Tibial nerve (tissue), 4 donors: ENCODE measurements around the gene ELOB. TPM values are rescaled to one million over a fixed set of nuclear protein-coding genes. Genes with fewer than 3 reads are reported as not detected.

ENCODE experiments used
- DNase-seq, 2 donors: peaks; one replicate each; pipeline ENCODE4 v3.0.0-alpha.2; 2019; ENCODE audit warnings: low spot score in 2 of 2
- H3K27ac ChIP-seq, 4 donors: fragments of 200-600 bp; sonication (generic) in 3 of 4; one replicate each; pipeline ENCODE4 v1.5.1; 2017 to 2019; ENCODE audit warnings: mild to moderate bottlenecking in 1 of 4
- H3K27me3 ChIP-seq, 2 donors: fragments of 200-600 bp; sonication (generic) in 1 of 2; one replicate each; pipeline versions ENCODE4 v1.5.1 to v1.6.0; 2017 to 2019
- H3K36me3 ChIP-seq, 3 donors: fragments of 200-600 bp; sonication (generic); one replicate each; pipeline ENCODE4 v1.5.1; 2018 to 2019
- H3K4me1 ChIP-seq, 4 donors: fragments of 200-600 bp; sonication (generic) in 3 of 4; one replicate each; pipeline ENCODE4 v1.5.1; 2017 to 2019
- H3K4me3 ChIP-seq, 4 donors: fragments of 200-600 bp; sonication (generic) in 3 of 4; one replicate each; pipeline ENCODE4 v1.5.1; 2017 to 2019; ENCODE audit warnings: mild to moderate bottlenecking in 1 of 4, moderate library complexity in 1 of 4
- H3K9me3 ChIP-seq, 4 donors: fragments of 200-600 bp; sonication (generic) in 3 of 4; one replicate each; pipeline ENCODE4 v1.5.1; 2017 to 2019
- EP300 ChIP-seq, 2 donors: sonication (generic); formaldehyde crosslinking; IDR thresholded peaks; one replicate each; pipeline ENCODE4 v1.6.1; 2017; ENCODE audit warnings: antibody characterized with exemption in 2 of 2, mild to moderate bottlenecking in 1 of 2
- POLR2A ChIP-seq, 2 donors: fragments of 450-650 bp; IDR thresholded peaks; one replicate each; pipeline ENCODE4 v1.6.1; 2017; ENCODE audit warnings: antibody characterized with exemption in 2 of 2, mild to moderate bottlenecking in 2 of 2, moderate library complexity in 2 of 2
- WGBS, 2 donors: methylation state at CpG; one replicate each; pipeline ENCODE4 v1.1.5; 2018; 5-methylcytosine and 5-hydroxymethylcytosine counted together
- total RNA-seq, 4 donors: library from RNA; depleted of rRNA; stranded (reverse); fragments of >200 nt; gene quantifications; one replicate each; pipeline ENCODE4 v1.1.0, GENCODE V29; 2016
- TF ChIP-seq, protein P1 (sequence below), 5 experiments: fragments of 200-600 bp in 3 of 5; fragments of 450-650 bp in 2 of 5; sonication (generic) in 3 of 5; IDR thresholded peaks; one replicate each; pipeline ENCODE4 v1.5.1; 2016 to 2019; ENCODE audit warnings: antibody characterized with exemption in 5 of 5, mild to moderate bottlenecking in 3 of 5, moderate library complexity in 2 of 5

Gene ELOB
- total RNA-seq, 4 donors from 2014 or later, result 293 to 759 (median 513) TPM

DNA sequence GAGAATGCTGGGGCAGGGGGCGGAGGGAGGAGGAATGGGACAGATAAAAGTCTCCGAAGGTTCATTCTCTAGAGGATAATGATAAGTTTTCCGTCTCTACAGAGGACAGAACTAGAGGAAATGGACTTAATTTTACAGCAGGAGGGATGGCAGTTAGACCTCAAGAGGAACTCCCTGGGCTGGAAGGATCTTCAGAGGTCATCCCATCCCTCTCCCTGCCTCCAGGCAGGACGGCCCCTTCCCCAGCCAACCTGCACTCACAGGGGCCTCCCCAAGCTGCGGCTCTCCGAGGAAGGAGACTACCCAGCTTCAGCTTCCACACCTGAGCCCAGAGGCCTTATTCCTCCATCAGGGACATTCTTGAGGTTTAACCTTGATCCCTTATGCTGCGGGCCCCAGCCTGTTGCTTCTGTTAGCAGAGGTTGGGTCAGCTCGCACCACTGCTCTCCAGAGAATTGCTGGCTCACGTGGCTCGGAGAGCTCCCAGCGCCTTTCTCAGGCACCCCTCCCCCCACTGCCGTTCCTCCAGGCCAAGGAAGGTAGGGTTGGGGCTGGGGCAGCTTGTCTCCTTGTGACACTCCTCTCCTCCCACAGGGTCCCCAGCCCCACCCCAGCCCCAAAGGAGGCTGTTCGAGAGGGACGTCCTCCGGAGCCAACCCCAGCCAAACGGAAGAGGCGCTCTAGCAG, 8.5 kb downstream of the ELOB start:
- peak; percentile 47 to 66 for DNase-seq
- TF ChIP-seq, protein P1, sequence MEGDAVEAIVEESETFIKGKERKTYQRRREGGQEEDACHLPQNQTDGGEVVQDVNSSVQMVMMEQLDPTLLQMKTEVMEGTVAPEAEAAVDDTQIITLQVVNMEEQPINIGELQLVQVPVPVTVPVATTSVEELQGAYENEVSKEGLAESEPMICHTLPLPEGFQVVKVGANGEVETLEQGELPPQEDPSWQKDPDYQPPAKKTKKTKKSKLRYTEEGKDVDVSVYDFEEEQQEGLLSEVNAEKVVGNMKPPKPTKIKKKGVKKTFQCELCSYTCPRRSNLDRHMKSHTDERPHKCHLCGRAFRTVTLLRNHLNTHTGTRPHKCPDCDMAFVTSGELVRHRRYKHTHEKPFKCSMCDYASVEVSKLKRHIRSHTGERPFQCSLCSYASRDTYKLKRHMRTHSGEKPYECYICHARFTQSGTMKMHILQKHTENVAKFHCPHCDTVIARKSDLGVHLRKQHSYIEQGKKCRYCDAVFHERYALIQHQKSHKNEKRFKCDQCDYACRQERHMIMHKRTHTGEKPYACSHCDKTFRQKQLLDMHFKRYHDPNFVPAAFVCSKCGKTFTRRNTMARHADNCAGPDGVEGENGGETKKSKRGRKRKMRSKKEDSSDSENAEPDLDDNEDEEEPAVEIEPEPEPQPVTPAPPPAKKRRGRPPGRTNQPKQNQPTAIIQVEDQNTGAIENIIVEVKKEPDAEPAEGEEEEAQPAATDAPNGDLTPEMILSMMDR (IDR thresholded peaks at IDR 0.05), result no peak
- TF ChIP-seq POLR2A (IDR thresholded peaks at IDR 0.05) (peak in 1 of 2 donors; percentile 10), EP300 (IDR thresholded peaks at IDR 0.05) (peak in 1 of 2 donors; percentile 34)
- H3K4me1 ChIP-seq, result peaks cover 0 to 74% (median 17%) of the 10 kb centered on the region in 4 donors
- H3K9me3 ChIP-seq, result no peaks in the 10 kb centered on the region
- peak overlapping the region; percentile 73 to 100 (median 82) for H3K27ac ChIP-seq
- H3K4me3 ChIP-seq, result peak overlapping the region in 1 of 4 donors; percentile 3
- H3K36me3 ChIP-seq, result peaks cover 8 to 96% (median 73%) of the 10 kb centered on the region in 3 donors
- WGBS, 2 donors, result 57 to 67% methylated on average over 13 to 17 of the region's 17 CpGs
- H3K27me3 ChIP-seq, result no peaks in the 10 kb centered on the region

DNA sequence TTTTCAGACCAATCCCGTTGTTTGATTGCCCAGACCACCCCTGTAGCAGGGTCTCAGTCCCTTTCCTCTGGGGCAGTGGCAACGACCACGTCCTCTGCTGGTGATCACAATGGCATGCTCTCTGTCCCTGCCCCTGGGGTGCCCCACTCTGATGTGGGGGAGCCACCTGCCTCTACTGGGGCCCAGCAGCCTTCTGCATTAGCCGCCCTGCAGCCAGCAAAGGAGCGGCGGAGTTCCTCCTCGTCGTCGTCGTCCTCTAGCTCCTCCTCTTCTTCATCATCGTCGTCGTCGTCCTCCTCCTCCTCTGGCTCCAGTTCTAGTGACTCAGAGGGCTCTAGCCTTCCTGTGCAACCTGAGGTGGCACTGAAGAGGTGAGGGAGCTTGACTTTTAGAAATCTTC, 9.2 kb downstream of the ELOB start:
- Histone ChIP-seq H3K4me1 (peaks cover 0 to 67% (median 17%) of the 10 kb centered on the region in 4 donors), H3K9me3 (no peaks in the 10 kb centered on the region), H3K27me3 (no peaks in the 10 kb centered on the region), H3K36me3 (peaks cover 12 to 96% (median 77%) of the 10 kb centered on the region in 3 donors), H3K27ac (peak overlapping the region in 3 of 4 donors; percentile 73 to 100 (median 92)), H3K4me3 (no peak overlapping the region)
- DNase-seq, result no peak
- TF ChIP-seq POLR2A (IDR thresholded peaks at IDR 0.05), result no peak
- TF ChIP-seq, protein P1 (IDR thresholded peaks at IDR 0.05), result no peak
- no peak for TF ChIP-seq EP300 (IDR thresholded peaks at IDR 0.05)
- WGBS, 2 donors, result 58 to 60% methylated on average over 14 of the region's 14 CpGs

- H3K4me3 ChIP-seq, result no peak overlapping the region
- H3K4me1 ChIP-seq, result peaks cover 0 to 61% (median 17%) of the 10 kb centered on the region in 4 donors
- H3K27me3 ChIP-seq, result no peaks in the 10 kb centered on the region
- TF ChIP-seq EP300 (IDR thresholded peaks at IDR 0.05), result no peak
- TF ChIP-seq, protein P1 (IDR thresholded peaks at IDR 0.05), result no peak
- no peak for TF ChIP-seq POLR2A (IDR thresholded peaks at IDR 0.05)
- H3K36me3 ChIP-seq, result peaks cover 19 to 100% (median 82%) of the 10 kb centered on the region in 3 donors
- 80 to 85% methylated on average over 11 to 19 of the region's 19 CpGs for WGBS, 2 donors
- DNase-seq, result no peak
- peak overlapping the region in 3 of 4 donors; percentile 73 to 100 (median 92) for H3K27ac ChIP-seq
- no peaks in the 10 kb centered on the region for H3K9me3 ChIP-seq
Observed at GRCh38 chr16:2767140-2767731, 9.8 kb downstream of the ELOB start.

DNA sequence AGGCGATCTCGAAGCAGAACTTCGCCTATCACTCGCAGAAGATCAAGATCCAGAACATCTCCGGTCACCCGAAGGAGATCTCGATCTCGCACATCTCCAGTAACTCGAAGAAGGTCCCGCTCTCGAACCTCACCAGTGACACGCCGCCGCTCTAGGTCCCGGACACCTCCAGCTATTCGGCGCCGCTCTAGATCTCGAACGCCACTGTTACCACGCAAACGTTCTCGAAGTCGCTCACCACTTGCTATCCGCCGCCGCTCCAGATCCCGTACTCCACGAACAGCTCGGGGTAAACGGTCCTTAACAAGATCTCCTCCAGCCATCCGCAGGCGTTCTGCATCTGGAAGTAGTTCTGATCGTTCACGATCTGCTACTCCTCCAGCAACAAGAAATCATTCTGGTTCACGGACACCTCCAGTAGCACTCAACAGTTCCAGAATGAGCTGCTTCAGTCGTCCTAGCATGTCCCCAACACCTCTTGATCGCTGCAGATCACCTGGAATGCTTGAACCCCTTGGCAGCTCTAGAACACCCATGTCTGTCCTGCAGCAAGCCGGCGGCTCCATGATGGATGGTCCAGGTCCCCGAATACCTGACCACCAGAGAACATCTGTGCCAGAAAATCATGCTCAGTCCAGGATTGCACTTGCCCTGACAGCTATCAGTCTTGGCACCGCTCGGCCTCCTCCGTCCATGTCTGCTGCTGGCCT, 10.5 kb downstream of the ELOB start:
- Histone ChIP-seq H3K4me1 (peaks cover 0 to 54% (median 17%) of the 10 kb centered on the region in 4 donors), H3K9me3 (no peaks in the 10 kb centered on the region), H3K27ac (peak overlapping the region in 1 of 4 donors; percentile 100), H3K4me3 (no peak overlapping the region), H3K36me3 (peaks cover 21 to 100% (median 84%) of the 10 kb centered on the region in 3 donors), H3K27me3 (no peaks in the 10 kb centered on the region)
- WGBS, 2 donors, result 92 to 93% methylated on average over 44 of the region's 44 CpGs
- TF ChIP-seq, protein P1 (IDR thresholded peaks at IDR 0.05), result no peak
- TF ChIP-seq EP300 (IDR thresholded peaks at IDR 0.05) (no peak), POLR2A (IDR thresholded peaks at IDR 0.05) (no peak)
- no peak for DNase-seq
